HUES64 (cell line): ENCODE measurements around the gene EEPD1.
"Not testable (repeated sequence)": the region's sequence is repeated elsewhere in the genome, so short reads cannot be mapped to it uniquely, and the experiment has no call there.

Source experiments
- H3K27ac ChIP-seq: 2 replicates; pipeline ENCODE4 v1.7.0; 2013; ENCODE audit warnings: low read depth, low read length, inconsistent platforms
- H3K27me3 ChIP-seq: 2 replicates; pipeline ENCODE4 v1.6.1; 2013; ENCODE audit warnings: mild to moderate bottlenecking, low read length; ENCODE audit not compliant: insufficient read depth
- H3K36me3 ChIP-seq: 2 replicates; pipeline ENCODE4 v1.6.1; 2013; ENCODE audit warnings: mild to moderate bottlenecking, low read length; ENCODE audit not compliant: insufficient read depth
- H3K4me1 ChIP-seq: 2 replicates; pipeline ENCODE4 v1.6.1; 2013; ENCODE audit warnings: mild to moderate bottlenecking, low read length, moderate library complexity; ENCODE audit not compliant: insufficient read depth
- H3K4me3 ChIP-seq: 2 replicates; pipeline ENCODE4 v1.5.1; 2013; ENCODE audit warnings: mild to moderate bottlenecking, low read length, moderate library complexity
- H3K9ac ChIP-seq: 2 replicates; pipeline ENCODE4 v1.6.1; 2013; ENCODE audit warnings: mild to moderate bottlenecking, low read depth, low read length
- H3K9me3 ChIP-seq: 2 replicates; pipeline ENCODE4 v1.6.1; 2013; ENCODE audit warnings: low read depth, low read length; ENCODE audit not compliant: insufficient read depth
- WGBS: fragments of 150-250, 120-280 bp; methylation state at CpG from one replicate; pipeline ENCODE4 v1.1.7; 2013; ENCODE audit warnings: missing lambda C conversion rate; 5-methylcytosine and 5-hydroxymethylcytosine counted together

The EEPD1 gene

DNA sequence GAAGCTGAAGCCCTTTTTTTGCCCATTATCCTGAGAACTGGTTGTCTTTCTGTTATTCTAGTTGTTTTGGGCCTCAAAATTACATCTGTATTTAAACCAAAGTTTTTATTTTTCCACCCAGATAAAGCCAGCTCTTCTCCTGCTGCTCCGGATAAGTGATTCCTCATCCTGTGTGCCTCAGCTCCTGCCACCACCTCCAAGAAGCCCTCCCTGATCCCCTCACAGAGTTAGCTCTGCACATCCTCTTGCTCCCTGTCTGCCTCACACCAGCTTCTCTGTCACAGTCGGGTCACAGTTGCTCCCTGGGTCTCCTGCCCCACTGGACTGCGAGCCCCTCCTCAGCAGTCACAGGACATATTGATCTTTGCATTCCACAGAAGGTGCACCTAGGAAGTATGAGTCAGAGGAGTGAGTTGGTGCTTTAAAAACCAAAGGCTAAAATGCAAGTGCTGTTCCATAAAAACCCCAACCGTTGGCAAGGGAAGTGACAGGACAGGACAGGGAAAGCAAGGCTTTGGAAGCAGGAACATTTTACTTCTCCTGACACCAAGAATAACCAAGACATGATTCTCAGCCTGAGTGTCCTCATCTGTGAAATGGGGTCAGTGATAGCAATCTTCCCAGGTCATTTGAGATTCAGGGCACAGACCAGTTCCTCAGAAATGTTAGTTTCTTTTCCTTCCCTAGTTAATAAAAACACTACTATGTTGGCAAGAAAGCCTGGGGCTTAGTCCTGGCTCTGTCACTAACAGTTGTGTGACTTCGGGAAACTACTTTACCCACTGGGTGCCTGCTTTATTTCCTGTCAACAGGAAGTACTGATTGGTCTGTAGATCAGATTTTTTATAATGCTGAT lies 36.5 kb upstream of the EEPD1 start:
- H3K9me3 ChIP-seq, result no peaks in the 10 kb centered on the region
- WGBS, result 77% methylated on average over 5 of the region's 5 CpGs
- no peaks in the 10 kb centered on the region for H3K36me3 ChIP-seq
- no peak overlapping the region for H3K4me3 ChIP-seq
- no peaks in the 10 kb centered on the region for H3K27me3 ChIP-seq
- peaks cover 4% of the 10 kb centered on the region; the same call in 1 of the 2 replicates for H3K4me1 ChIP-seq
- no peak overlapping the region for H3K9ac ChIP-seq
- H3K27ac ChIP-seq, result no peak overlapping the region

DNA sequence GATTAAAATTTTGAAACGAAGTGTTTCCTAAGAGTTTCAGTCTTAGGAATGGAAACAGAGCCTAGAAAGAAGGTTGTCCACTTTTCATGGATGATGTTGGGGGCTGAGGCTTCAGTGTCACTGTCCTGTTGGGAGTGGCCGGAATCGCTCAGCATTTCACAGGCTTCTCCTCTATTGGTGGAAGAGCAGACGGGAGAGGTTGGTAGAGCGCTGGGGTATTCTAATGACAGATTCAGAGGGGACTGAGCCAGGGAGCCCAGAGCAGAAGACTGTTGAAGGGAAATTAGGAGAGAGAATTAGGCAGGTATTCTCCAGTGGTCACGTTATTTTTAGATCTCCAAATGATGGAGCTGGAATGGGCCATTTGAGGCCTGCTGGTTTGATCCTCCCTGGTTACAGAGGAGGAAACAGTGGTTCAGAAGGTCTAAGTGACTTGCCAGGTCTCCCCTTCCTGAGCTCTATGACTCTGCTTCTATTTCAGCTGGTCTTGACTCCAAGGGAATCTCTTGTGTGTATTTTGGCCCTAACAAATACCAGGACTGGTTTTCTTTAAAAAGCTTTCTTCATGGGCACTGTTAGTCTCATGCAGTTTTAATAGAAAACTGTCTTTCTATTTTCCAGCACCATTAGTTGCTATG lies 35.7 kb upstream of the EEPD1 start:
- H3K27ac ChIP-seq, result no peak overlapping the region
- whole genome bisulfite sequencing, result 82% methylated on average over 6 of the region's 6 CpGs
- no peaks in the 10 kb centered on the region for H3K36me3 ChIP-seq
- peaks cover 4% of the 10 kb centered on the region; the same call in 1 of the 2 replicates for H3K4me1 ChIP-seq
- no peak overlapping the region for H3K9ac ChIP-seq
- H3K4me3 ChIP-seq, result no peak overlapping the region
- H3K27me3 ChIP-seq, result no peaks in the 10 kb centered on the region
- no peaks in the 10 kb centered on the region for H3K9me3 ChIP-seq

DNA sequence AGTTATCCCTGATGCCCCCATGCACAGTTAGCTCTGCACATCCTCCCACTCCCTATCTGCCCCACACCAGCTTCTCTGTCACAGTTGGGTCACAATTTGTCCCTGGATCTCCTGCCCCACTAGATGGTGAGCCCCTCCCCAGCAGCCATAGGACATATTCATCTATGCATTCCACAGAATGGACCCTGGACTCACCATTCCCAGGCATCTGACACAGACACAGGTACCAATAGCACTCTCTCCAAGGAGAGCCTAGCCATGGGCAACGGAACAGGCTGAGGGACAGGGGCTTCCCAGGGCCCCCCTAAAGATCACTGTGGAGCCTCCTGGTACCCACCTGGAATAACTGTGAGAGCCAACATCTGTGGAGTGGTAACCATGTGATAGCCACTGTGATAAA lies 34.7 kb upstream of the EEPD1 start:
- peaks cover 4% of the 10 kb centered on the region; the same call in 1 of the 2 replicates for H3K4me1 ChIP-seq
- 100% methylated on average over 1 of the region's 1 CpG for WGBS
- no peaks in the 10 kb centered on the region for H3K9me3 ChIP-seq
- H3K27ac ChIP-seq, result no peak overlapping the region
- H3K27me3 ChIP-seq, result no peaks in the 10 kb centered on the region
- no peak overlapping the region for H3K9ac ChIP-seq
- H3K4me3 ChIP-seq, result no peak overlapping the region
- H3K36me3 ChIP-seq, result no peaks in the 10 kb centered on the region

- no peaks in the 10 kb centered on the region for H3K36me3 ChIP-seq
- peaks cover 4% of the 10 kb centered on the region; the same call in 1 of the 2 replicates for H3K4me1 ChIP-seq
- H3K27me3 ChIP-seq, result no peaks in the 10 kb centered on the region
- H3K9me3 ChIP-seq, result no peaks in the 10 kb centered on the region
- H3K27ac ChIP-seq, result no peak overlapping the region
- H3K9ac ChIP-seq, result no peak overlapping the region
- H3K4me3 ChIP-seq, result no peak overlapping the region
- 96% methylated on average over 5 of the region's 6 CpGs for WGBS
Measured at GRCh38 chr7:36119005-36119706, 33.9 kb upstream of the EEPD1 start.

- not testable (repeated sequence) for H3K4me3 ChIP-seq, H3K27ac ChIP-seq, H3K4me1 ChIP-seq, H3K36me3 ChIP-seq, H3K9ac ChIP-seq, H3K27me3 ChIP-seq, H3K9me3 ChIP-seq
- 78% methylated on average over 13 of the region's 13 CpGs for WGBS
Measured at GRCh38 chr7:36119983-36120646, 32.9 kb upstream of the EEPD1 start.

GRCh38 chr7:36125630-36126029 lies 27.4 kb upstream of the EEPD1 start:
- 100% methylated on average over 2 of the region's 2 CpGs for WGBS
- not testable (repeated sequence) for H3K9ac ChIP-seq, H3K9me3 ChIP-seq, H3K4me1 ChIP-seq, H3K36me3 ChIP-seq, H3K27me3 ChIP-seq, H3K27ac ChIP-seq, H3K4me3 ChIP-seq

DNA sequence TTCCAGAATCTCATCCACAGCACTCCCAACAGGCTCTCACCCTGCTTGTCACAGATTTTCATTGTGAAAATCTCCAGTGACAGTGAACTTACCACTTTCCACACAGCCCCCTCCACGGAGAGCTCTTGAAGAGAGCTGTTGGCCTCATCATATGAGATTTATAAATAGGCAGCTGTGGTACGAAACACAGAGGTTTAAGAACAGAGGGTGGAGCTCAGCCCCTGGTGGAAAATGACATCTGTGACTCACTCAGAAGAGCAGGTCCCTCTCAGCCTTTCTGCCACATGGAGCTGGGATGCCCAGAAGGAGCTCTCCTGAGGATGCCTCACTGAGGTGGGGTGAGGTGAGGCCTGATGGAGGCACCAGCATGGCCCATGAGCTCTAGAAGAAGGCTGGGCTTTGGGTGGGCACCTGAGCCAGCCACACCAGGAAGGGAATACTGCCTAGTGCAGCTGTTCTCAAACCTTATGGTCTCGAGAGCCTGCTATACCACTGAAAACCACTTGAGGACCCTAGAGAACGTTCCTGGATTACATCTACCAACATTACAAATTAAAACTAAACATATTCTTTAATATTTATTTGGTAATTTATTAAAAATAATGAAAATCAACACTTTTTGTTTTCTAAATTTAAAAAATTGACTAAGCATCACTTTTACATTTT lies 25.8 kb upstream of the EEPD1 start:
- Histone ChIP-seq H3K9ac (no peak overlapping the region), H3K27me3 (no peaks in the 10 kb centered on the region), H3K27ac (no peak overlapping the region), H3K4me1 (no peaks in the 10 kb centered on the region), H3K36me3 (no peaks in the 10 kb centered on the region), H3K4me3 (no peak overlapping the region), H3K9me3 (no peaks in the 10 kb centered on the region)
- WGBS, result 90% methylated on average over 4 of the region's 4 CpGs

DNA sequence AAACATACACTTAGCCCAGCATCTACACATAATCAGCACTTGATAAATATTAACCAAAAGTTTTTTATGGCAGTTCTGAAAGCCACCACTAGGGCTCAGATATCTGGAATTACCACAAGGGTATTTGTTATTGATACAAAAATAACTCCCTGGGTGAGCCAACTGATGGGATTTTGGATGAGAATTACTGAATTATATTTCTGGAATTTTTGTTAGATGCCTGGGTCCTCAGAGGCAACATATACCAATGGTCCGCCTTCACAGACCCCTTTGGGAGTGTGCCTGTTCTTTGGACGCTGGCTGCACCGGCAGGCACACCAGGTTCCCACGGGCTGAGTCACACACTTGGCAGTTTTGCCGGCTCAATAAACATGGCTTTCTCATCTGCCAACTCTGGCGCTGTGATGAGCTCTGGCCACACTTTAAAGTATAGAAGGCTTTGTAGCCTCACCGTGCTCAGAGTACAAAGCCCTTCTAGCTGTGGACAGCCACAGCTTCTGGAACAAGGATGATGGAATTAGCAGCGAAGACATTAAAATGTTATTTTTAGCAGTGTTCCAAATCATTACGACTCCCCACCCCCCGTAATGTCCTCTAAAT lies 24.5 kb upstream of the EEPD1 start:
- Histone ChIP-seq H3K4me1 (no peaks in the 10 kb centered on the region), H3K36me3 (no peaks in the 10 kb centered on the region), H3K9me3 (no peaks in the 10 kb centered on the region), H3K27me3 (no peaks in the 10 kb centered on the region), H3K9ac (no peak overlapping the region), H3K4me3 (no peak overlapping the region), H3K27ac (no peak overlapping the region)
- WGBS, result 58% methylated on average over 8 of the region's 10 CpGs

GRCh38 chr7:36129048-36129534 lies 24.0 kb upstream of the EEPD1 start:
- Histone ChIP-seq H3K27me3 (no peaks in the 10 kb centered on the region), H3K4me1 (no peaks in the 10 kb centered on the region), H3K27ac (no peak overlapping the region), H3K9ac (no peak overlapping the region), H3K4me3 (no peak overlapping the region), H3K36me3 (no peaks in the 10 kb centered on the region), H3K9me3 (no peaks in the 10 kb centered on the region)
- 82% methylated on average over 9 of the region's 9 CpGs for WGBS

- H3K4me3 ChIP-seq, result no peak overlapping the region
Measured at GRCh38 chr7:36130236-36130945, 22.7 kb upstream of the EEPD1 start.

More at GRCh38 chr7:36130236-36130945, 22.7 kb upstream of the EEPD1 start:
- Histone ChIP-seq H3K9ac (no peak overlapping the region), H3K27ac (no peak overlapping the region), H3K9me3 (no peaks in the 10 kb centered on the region), H3K36me3 (no peaks in the 10 kb centered on the region), H3K27me3 (no peaks in the 10 kb centered on the region), H3K4me1 (no peaks in the 10 kb centered on the region)
- 93% methylated on average over 7 of the region's 7 CpGs for WGBS
